GM21619 (cell line): ENCODE results near the gene SDK1.

Experiments
- ATAC-seq: cut with Tn5 transposase; IDR thresholded peaks from one replicate; pipeline ENCODE4 v1.9.1; 2021; ENCODE audit not compliant: unreplicated experiment

Gene SDK1

GRCh38 chr7:4001742-4002141, 700.7 kb downstream of the SDK1 start:
- no peak for ATAC-seq

- no peak for ATAC-seq
Observed at GRCh38 chr7:4003503-4003902, 702.5 kb downstream of the SDK1 start.

DNA sequence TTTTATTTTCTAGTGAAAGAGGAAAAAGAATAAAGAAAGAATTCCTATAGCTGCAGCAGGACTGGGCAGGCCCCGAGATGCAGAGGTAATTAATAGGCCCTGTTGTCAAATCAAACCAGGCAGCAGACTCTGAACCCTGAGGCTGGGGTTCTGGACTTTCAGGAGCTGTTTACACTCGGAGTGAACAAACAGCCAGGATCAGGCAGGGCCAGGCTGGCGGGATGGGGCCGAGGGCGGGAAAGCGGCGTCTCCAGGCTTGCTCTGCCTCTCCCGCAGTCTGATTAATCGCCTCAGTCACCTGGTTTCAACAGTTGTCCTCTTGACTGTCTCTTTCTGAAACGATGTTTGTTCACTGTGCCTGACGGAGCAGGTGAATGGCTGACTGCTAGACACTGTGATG, 705.6 kb downstream of the SDK1 start:
- no peak for ATAC-seq

GRCh38 chr7:4009211-4010060, 708.4 kb downstream of the SDK1 start:
- ATAC-seq, result no peak

GRCh38 chr7:4010061-4010605, 709.1 kb downstream of the SDK1 start:
- ATAC-seq, result no peak

DNA sequence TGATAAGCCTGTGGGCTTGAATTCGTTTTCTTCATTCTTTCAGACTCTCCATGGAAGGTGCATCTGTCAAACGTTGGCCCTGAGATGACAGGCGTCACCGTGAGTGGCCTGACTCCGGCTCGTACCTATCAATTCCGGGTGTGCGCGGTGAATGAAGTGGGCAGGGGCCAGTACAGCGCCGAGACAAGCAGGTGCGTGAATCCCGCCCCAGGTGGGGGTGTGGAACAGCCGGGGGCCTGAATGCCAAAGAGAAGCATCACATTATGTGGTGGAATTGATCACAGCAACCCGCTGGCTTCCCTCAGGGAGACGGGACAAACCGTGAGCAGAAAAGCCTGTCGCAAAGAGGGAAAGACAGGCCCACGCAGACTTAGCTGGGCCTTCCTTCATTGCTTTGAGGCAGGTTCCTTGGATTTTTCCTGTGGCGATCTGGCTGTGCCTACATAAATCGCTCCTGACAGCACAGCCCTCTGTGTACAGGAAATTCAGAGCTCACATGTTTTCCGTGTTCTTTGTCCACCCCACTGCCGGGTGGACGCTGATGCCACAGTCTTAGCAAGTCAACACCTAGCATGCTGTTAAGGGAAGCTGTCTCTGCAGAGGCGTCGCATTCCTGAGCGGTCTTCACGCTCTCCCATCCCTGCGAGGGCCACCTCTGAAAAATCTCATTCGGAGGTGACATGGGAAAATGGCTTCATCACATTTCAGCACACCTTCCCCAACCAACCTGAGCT, 710.0 kb downstream of the SDK1 start:
- no peak for ATAC-seq

- no peak for ATAC-seq
Observed at GRCh38 chr7:4013793-4014192, 712.7 kb downstream of the SDK1 start.

DNA sequence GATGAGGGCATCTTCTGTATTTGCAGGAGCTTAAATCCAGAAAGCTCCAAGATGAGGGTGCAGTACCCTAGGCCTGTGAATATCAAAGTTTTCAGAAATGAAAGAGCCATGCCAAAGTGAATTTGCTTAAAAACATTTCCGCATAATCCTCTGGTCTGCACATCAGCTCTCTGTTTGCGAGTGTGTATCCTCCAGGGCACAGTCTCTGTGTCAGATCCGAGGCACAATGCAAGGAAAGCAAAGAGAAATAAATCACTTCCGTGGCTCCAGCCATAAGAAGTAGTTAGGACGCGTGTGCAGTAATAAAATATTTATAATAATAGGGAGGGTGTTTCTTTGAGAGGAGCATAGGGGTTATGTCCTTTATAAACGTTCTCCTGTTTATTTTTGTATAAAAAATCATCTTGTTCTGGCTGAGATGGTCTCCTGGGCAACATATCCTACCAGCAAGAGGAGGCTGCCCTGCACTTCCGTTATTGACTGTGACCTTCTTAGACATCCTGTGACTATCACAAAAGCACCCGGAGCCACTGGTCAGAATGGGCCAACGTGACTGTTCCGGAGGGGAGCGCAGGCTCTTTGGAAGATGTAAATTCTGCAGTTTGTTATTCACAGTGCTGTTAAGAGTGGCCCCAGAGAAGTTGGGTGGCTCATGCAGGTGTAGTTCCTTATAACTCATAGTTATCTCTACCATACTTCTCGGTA, 713.4 kb downstream of the SDK1 start:
- no peak for ATAC-seq

GRCh38 chr7:4015371-4015770, 714.3 kb downstream of the SDK1 start:
- no peak for ATAC-seq

DNA sequence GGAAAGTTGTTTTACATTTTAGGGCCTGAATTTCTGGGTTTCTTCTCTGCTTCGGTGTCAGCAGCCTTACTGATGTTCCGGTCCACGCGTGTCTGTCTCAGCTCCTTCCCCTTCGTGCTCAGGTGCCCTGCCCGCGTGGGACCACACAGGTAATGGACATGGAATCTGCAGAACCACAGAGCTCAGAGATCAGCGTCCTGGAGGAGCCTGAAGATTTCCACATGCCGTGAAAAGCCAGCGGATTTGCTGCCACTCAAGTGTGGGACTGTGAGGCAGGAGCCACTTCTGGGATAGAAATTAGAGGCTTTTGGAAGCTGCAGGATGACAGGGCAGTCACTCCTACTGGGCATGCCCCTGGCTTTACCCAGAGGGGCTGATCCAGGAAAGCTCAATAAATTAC, 714.9 kb downstream of the SDK1 start:
- no peak for ATAC-seq

DNA sequence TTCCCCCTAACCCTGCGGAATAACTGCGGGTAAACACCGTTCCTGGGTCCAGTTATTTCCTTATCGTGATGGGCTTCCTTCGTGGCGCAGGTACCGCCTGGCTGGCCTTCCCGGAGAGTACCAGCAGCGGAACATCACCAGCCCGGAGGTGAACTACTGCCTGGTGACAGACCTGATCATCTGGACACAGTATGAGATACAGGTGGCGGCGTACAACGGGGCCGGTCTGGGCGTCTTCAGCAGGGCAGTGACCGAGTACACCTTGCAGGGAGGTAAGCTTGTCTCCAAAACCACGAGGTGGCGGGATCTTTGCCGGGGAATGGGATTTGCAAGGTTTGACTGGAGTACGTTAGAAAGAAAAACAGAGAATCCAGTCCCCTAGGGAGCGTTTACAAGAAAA, 716.0 kb downstream of the SDK1 start:
- ATAC-seq, result no peak

- ATAC-seq, result no peak
Observed at GRCh38 chr7:4017785-4018184, 716.7 kb downstream of the SDK1 start.

DNA sequence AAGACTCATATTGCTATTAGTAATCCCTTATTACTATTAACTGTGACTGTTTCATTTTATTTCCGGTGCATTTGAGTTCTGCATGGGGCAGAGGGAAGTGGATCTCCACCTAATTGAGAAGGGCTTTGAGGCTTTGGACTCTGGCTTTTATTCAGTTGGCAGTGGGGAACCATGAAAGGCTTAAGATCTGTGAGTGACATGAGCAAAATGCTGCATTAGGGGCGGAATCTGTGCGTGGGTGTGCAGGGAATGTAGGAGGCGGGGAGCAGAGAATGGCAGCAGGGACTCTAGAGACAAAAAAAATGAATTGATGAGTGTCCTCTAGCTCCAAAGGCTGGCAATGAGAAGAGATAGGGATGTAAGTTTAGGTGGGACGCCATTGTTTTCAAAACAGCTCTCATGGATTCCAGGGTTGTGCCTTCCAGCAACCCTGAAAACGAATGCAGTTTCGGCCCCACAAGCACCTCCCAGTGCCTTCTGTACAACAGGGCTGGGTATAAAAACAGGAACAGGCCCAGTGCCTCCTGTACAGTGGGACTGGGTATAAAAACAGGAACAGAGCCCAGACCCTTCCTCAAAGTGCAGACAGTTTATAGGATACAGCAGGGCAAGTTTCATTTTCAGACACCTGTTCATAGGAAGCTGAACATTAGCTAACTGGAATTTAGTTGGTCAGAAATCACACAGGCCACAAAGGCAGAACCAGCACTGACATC, 717.7 kb downstream of the SDK1 start:
- ATAC-seq, result no peak

- ATAC-seq, result no peak
Observed at GRCh38 chr7:4020086-4020485, 719.0 kb downstream of the SDK1 start.

- ATAC-seq, result no peak
Observed at GRCh38 chr7:4021413-4021812, 720.4 kb downstream of the SDK1 start.

- no peak for ATAC-seq
Observed at GRCh38 chr7:4022265-4022664, 721.2 kb downstream of the SDK1 start.

DNA sequence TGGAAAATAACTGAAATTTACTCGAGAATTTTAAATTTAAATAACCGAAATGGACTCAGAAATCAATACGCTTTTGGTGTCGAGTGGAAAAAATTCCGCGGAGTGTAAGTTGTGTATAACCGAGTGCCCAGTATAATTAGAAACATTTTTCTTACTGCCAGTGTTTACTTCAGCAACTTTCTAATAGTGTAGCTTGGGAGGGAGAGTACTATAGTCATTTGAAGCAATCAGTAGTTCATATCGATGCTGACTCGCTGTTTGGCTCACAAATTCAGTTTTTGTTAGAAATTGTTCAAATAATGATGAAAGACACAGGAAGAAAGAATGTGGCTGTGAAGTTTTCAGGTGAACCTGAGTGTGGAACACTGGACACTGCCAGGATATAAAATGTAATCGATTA, 722.5 kb downstream of the SDK1 start:
- no peak for ATAC-seq

- no peak for ATAC-seq
Observed at GRCh38 chr7:4024133-4024532, 723.1 kb downstream of the SDK1 start.

GRCh38 chr7:4024806-4025205, 723.8 kb downstream of the SDK1 start:
- no peak for ATAC-seq

- ATAC-seq, result no peak
Observed at GRCh38 chr7:4025210-4025609, 724.2 kb downstream of the SDK1 start.
